ENCODE measurements around the gene SLC16A5. TPM values are rescaled to one million over a fixed set of nuclear protein-coding genes. Genes with fewer than 3 reads are reported as not detected.

The SLC16A5 gene
- total RNA-seq, 2 experiments from 2014 or later = 9.1 to 11.0 TPM

DNA sequence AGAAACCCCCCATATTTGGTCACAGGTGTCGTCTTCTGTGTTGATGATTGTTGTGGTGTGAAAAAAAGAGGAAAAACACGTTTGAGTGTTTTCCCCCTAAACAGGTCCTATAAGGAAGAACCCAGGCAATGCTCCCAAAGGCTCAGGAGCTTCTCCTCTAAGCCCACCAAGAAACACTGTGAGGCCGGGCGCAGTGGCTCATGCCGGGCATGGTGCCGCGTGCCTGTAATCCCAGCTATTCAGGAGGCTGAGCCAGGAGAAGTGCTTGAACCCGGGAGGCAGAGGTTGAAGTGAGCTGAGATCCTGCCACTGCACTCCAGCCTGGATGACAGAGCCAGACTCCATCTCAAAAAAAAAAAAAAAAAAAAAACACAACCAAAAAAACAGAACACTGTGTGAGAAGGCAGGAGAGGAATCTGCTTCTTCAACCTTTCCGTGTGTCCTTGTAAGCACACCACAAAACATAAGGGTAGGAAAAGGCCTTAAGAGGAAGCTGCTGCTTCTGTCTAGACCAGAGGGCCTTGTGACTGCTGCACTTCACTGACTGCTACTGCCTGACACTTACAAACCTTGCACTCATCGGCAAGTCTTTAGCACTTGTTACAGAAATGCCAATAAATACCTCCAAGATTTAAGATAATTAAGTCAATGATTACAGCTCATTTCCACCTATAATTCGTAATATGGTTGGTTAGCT, 57.2 kb downstream of the SLC16A5 start:
- ATAC-seq (ENCODE audit: low read depth) (no peak), DNase-seq (peak; percentile 5)
- Mint-ChIP-seq H3K4me3 (no peak overlapping the region), H3K36me3 (peaks cover 52% of the 10 kb centered on the region), H3K27ac (no peak overlapping the region), H3K4me1 (peaks cover 26% of the 10 kb centered on the region), H3K27me3 (no peaks in the 10 kb centered on the region), H3K9me3 (no peaks in the 10 kb centered on the region)
- POLR2A ChIA-PET = interaction anchor here (0.7 to 3.1 kb wide), 6 partner anchors 9 to 635 kb away, joined by 3 to 17 read pairs (median 4); partner anchors contain the start of genes JPT1 and NT5C

DNA sequence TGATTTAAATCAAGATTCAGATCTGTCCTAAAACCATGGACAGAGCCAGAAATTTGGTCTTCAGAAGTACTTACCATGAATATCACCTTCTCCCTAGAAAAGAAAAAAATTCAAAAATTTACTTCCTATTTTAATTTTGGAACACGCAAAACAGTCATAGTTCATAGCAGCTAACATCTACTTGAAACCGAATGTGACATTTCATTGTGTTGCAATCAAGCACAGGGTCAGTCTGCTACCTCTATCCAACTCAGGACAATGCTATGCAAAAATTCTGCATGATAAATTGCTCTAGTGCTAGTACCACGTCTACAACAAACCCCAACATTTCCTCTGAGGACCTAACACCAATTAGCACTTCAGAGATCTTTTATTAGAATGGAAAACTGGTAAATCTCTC, 58.8 kb downstream of the SLC16A5 start:
- POLR2A ChIA-PET = interaction anchor here (3.1 kb wide), 1 partner anchor 7 kb away, joined by 17 read pairs; the partner anchor contains the start of gene JPT1

DNA sequence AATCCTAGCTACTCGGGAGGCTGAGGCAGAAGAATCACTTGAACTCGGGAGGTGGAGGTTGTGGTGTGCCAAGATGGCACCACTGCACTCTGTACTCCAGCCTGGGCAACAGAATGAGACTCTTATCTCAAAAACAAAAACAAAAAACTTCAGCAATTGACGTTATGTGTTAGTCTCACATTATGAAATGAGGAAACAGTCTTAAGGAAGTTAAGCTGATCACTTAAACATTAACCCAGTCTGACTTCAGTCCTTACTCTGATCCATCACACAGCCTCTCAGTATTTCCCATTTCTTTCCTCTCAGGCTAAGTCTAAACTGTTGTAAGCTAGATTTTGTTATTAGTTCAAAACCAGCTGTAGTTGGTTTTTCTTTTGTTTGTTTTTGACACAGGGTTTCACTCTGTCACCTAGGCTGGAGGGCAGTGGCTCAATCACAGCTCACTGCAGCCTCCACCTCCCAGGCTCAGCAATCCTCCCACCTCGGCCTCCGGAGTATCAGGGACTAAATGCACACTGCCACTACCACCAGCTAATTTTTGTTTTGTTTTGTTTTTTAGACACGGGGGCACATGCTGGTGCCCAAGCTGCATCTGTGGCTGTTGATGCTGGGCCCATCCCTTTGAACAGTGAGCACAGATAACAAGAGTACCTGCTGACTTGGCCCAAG, 60.3 kb downstream of the SLC16A5 start:
- H3K36me3 Mint-ChIP-seq = peaks cover 44% of the 10 kb centered on the region

More for the DNA sequence above, 58.8 kb downstream of the SLC16A5 start:
- Mint-ChIP-seq H3K4me1 (peaks cover 14% of the 10 kb centered on the region), H3K27ac (peak overlapping the region; percentile 35), H3K4me3 (no peak overlapping the region), H3K27me3 (no peaks in the 10 kb centered on the region), H3K36me3 (peaks cover 42% of the 10 kb centered on the region), H3K9me3 (no peaks in the 10 kb centered on the region)
- DNase-seq (no peak), ATAC-seq (ENCODE audit: low read depth) (no peak)

DNA sequence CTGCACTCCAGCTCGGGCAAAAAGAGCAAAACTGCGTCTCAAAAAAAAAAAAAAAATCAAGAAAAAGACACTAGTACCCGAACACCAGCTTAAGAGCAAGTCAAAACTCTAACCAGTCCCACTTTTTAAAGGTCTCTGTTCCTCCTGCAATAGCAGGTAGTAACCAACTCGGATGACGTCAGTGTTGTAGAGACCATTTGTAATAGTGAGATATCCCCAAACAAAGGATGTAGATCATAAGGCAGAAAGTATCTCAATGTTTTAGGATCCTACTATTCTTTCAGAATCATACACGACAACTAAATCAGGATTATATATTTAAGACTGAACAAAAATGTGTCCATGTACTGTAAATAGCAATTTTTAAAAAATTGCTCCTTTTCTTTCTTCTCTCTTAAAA, 64.2 kb downstream of the SLC16A5 start:
- DNase-seq (no peak), ATAC-seq (ENCODE audit: low read depth) (no peak)
- peak overlapping the region; percentile 97 for H3K4me3 Mint-ChIP-seq
- peaks cover 28% of the 10 kb centered on the region for H3K36me3 Mint-ChIP-seq
- H3K27me3 Mint-ChIP-seq = no peaks in the 10 kb centered on the region
- no peaks in the 10 kb centered on the region for H3K9me3 Mint-ChIP-seq
- H3K4me1 Mint-ChIP-seq = peaks cover 37% of the 10 kb centered on the region
- peak overlapping the region; percentile 32 for H3K27ac Mint-ChIP-seq
- POLR2A ChIA-PET = interaction anchor here (0.7 kb wide), 1 partner anchor 179 kb away, joined by 3 read pairs; the partner anchor contains the start of gene HID1

More for the DNA sequence above, 60.3 kb downstream of the SLC16A5 start:
- Mint-ChIP-seq H3K27me3 (no peaks in the 10 kb centered on the region), H3K9me3 (no peaks in the 10 kb centered on the region), H3K4me3 (no peak overlapping the region), H3K27ac (peak overlapping the region; percentile 45), H3K4me1 (peaks cover 23% of the 10 kb centered on the region)
- POLR2A ChIA-PET = no interaction called here
- ATAC-seq (ENCODE audit: low read depth) = no peak
- DNase-seq = peak; percentile 4

DNA sequence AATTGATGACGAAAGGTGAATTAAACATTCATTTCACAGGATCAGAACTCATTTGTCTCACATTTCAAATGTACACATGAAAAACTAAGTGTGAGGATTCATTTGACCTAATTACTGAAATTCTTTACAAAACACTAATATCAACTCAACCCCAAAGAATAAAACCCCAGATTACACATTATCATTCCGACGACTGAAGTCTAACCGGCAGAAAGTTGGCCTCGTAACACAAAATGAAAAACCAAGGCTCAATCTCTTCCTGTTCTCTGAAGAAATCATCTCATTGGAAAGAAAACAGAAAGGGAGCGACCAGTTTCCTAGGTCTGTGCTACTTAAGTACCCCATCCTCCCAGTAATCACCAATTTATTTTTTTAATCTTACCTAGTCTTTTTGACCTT, 64.8 kb downstream of the SLC16A5 start:
- peak overlapping the region; percentile 97 for H3K4me3 Mint-ChIP-seq
- DNase-seq (no peak), ATAC-seq (ENCODE audit: low read depth) (no peak)
- H3K27ac Mint-ChIP-seq = peak overlapping the region; percentile 86
- peaks cover 37% of the 10 kb centered on the region for H3K4me1 Mint-ChIP-seq
- POLR2A ChIA-PET = interaction anchor here (0.7 to 3.1 kb wide), 4 partner anchors 8 to 43 kb away, joined by 3 to 17 read pairs (median 4); no protein-coding TSS in a partner anchor
- H3K27me3 Mint-ChIP-seq = no peaks in the 10 kb centered on the region
- H3K9me3 Mint-ChIP-seq = no peaks in the 10 kb centered on the region
- peaks cover 24% of the 10 kb centered on the region for H3K36me3 Mint-ChIP-seq

DNA sequence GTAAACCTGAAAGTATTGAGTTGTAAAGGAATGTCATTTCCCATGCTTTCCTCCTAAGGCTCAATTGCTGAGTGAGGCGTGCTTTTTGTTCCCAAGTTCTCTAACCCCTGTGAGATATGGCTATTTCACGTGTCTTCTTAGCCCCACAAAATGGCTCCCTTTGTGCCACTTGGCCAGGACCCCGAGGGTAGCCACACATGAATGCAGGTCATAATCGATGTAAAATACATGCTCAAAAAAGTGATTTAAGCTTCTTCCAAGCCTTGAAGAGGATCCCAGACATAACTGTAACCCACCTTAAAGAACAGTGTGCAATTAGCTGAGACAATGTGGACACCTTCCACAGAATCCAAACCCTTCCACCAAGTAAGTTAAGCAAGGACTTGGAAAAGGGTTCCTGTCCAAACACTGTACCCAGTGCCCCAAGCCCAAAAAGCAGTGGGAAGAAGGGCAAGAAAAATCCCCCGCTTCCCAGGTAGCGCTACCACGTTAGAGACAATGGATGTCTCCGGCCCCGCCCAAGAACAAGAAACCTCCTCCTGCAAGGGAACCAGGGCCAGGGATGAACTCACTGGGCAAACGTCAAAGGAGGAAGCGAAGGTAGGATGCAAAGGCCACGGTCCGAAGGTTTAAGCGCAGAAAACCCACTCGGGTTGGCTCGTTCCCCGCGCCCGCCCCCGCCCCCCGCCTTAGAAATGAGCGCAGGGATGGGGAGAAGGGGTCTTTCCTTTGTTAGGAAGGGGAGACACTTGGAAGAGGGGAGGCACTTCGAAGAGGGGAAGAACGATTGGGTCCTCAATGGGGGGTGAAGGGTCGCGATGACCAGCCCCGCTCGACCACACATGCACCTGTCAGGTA, 65.4 kb downstream of the SLC16A5 start:
- POLR2A ChIA-PET = interaction anchor here (0.7 to 3.1 kb wide), 5 partner anchors 8 to 44 kb away, joined by 3 to 20 read pairs (median 4); partner anchors contain the start of gene NT5C

DNA sequence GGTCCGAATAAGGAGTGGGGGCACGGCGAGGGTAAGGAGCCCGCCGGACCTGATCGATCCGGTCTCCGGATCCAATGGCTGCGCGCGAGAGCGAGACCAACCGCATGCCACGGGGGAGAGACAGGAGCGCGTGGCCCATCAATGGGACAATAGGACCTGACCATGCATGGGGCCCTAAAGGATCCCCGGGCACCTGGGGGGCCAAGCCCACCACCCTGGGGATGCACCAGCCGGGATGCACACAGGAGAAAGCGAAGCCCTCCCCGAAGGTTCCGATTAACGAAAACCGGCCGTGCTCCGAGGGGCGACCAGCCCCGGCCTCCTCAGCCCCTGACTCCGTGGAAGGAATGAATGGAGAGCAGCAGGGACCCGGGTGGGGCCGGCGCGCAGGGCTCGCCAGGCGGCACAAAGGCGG, 66.0 kb downstream of the SLC16A5 start:
- ATAC-seq (ENCODE audit: low read depth) (peak; percentile 0), DNase-seq (no peak)
- peak overlapping the region; percentile 86 for H3K27ac Mint-ChIP-seq
- H3K27me3 Mint-ChIP-seq = no peaks in the 10 kb centered on the region
- H3K4me3 Mint-ChIP-seq = peak overlapping the region; percentile 97
- peaks cover 22% of the 10 kb centered on the region for H3K36me3 Mint-ChIP-seq
- POLR2A ChIA-PET = interaction anchor here (0.6 to 3.1 kb wide), 20 partner anchors 9 to 180 kb away, joined by 3 to 20 read pairs (median 6); partner anchors contain the start of genes ARMC7, GGA3, MRPL58 and MRPS7
- no peaks in the 10 kb centered on the region for H3K9me3 Mint-ChIP-seq
- H3K4me1 Mint-ChIP-seq = peaks cover 32% of the 10 kb centered on the region

More for the DNA sequence above, 65.4 kb downstream of the SLC16A5 start:
- Mint-ChIP-seq H3K9me3 (no peaks in the 10 kb centered on the region), H3K36me3 (peaks cover 22% of the 10 kb centered on the region), H3K4me1 (peaks cover 35% of the 10 kb centered on the region), H3K27me3 (no peaks in the 10 kb centered on the region), H3K4me3 (peak overlapping the region; percentile 97), H3K27ac (peak overlapping the region; percentile 86)
- no peak for ATAC-seq (ENCODE audit: low read depth)
- DNase-seq = peak; percentile 45

DNA sequence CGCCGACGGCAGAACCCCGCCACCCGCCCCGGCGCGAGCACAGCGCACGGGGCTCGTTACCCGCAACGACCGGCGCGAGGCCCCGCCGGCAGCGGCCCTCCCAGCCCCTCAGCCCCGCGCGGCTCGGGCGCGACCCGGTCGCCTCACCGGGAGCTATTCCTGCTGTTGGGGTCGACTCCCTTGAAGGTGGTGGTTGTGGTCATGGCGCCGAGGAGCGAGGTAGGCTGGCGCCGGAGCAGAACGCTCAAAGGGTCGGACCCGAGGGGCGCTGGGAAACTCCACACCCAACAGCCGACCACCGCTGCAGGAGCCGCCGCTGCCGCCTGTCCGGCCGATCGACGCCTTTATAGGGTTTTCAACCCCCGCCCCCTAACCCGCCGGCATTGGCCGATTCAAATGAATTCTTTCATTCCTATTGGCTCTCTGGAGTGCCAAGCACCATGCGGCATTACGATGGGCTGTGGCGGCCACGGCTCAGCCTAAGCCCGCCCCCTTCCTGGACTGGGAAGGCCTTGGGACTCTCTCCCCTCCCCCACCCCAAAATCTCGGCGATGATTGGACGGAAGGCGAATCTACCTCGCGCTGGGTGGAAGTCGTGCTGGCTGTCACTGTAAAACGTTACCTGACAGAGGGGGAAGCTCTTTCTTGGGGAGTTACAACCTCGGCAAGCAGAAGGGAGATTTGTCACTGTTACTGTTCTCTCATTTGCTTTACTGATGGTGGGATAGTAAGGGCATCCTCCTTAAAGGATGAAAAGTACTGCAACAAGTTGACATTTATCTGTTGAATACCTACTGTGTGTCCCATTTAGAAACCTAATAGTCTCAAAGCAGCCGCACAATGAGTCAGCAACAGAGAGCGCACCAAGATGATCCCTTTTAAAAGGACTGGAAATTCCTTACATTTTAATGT, 66.7 kb downstream of the SLC16A5 start, which contains the start of gene JPT1:
Gene JPT1, minus strand, starts transcription at position 318 of the 912 bp plus-strand sequence. Its CDS starts 115 bp downstream, at position 203.
- ATAC-seq (ENCODE audit: low read depth) = peak; percentile 98
- no peaks in the 10 kb centered on the region for H3K9me3 Mint-ChIP-seq
- no peaks in the 10 kb centered on the region for H3K27me3 Mint-ChIP-seq
- H3K4me1 Mint-ChIP-seq = peaks cover 34% of the 10 kb centered on the region
- peaks cover 22% of the 10 kb centered on the region for H3K36me3 Mint-ChIP-seq
- H3K4me3 Mint-ChIP-seq = peak within 1 kb of the TSS; percentile 97
- H3K27ac Mint-ChIP-seq = peak within 1 kb of the TSS; percentile 88
- peak; percentile 91 for DNase-seq
- POLR2A ChIA-PET = interaction anchor here (0.6 to 3.1 kb wide), 31 partner anchors 8 to 1705 kb away, joined by 3 to 20 read pairs (median 4); partner anchors contain the start of genes ARMC7, GGA3, MIF4GD and MRPL58

DNA sequence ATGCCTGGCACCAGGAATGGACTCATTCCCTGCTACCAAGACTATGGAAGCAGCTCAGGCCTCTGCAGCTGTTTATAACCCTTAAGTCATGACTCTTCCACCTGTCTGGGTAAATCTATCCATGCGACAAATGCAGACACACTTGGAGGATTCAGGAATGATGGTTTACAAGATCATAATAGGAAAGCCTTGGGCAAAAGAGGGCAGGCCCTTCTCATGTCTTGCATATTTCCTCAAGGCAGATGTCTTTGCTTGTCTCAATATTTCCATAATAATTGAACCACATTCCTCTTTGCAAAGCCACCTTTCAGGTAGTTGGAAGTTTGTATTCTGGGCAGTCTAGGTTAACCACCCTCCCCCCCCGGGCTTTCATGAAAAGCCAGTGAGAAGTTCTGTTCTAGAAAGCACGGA, 67.4 kb downstream of the SLC16A5 start:
- no peak for ATAC-seq (ENCODE audit: low read depth)

More for the DNA sequence above, 67.4 kb downstream of the SLC16A5 start:
- peaks cover 17% of the 10 kb centered on the region for H3K36me3 Mint-ChIP-seq
- H3K4me1 Mint-ChIP-seq = peaks cover 31% of the 10 kb centered on the region
- peak overlapping the region; percentile 88 for H3K4me3 Mint-ChIP-seq
- POLR2A ChIA-PET = interaction anchor here (0.6 to 3.1 kb wide), 27 partner anchors 7 to 1706 kb away, joined by 3 to 20 read pairs (median 4); partner anchors contain the start of genes ARMC7, MIF4GD, NT5C and SLC25A19
- DNase-seq = no peak
- H3K27ac Mint-ChIP-seq = peak overlapping the region; percentile 88
- no peaks in the 10 kb centered on the region for H3K27me3 Mint-ChIP-seq
- H3K9me3 Mint-ChIP-seq = no peaks in the 10 kb centered on the region

All from activated naive CD8-positive, alpha-beta T cell treated with anti-CD3 and anti-CD28 coated beads, Interleukin-2, amount 10 ng/mL, durations not matched to agents 7 days and 5 days (primary cell).